ENCODE data around the gene YIF1B.

The YIF1B gene

GRCh38 chr19:38303517-38304351, 12.0 kb downstream of the YIF1B start, which contains the start of gene C19orf33:
Gene C19orf33, plus strand, starts transcription at chr19:38304251. Its CDS starts 11 bp downstream, at chr19:38304262.
- no peak for DNase-seq

- no peak for DNase-seq
Measured at GRCh38 chr19:38298821-38299680, 16.7 kb downstream of the YIF1B start.

GRCh38 chr19:38294090-38294489, 21.7 kb downstream of the YIF1B start:
- no peak for DNase-seq

- no peak for DNase-seq
Measured at GRCh38 chr19:38293281-38293680, 22.5 kb downstream of the YIF1B start.

GRCh38 chr19:38291855-38292254, 23.9 kb downstream of the YIF1B start:
- DNase-seq = no peak

- DNase-seq = no peak
Measured at GRCh38 chr19:38290631-38291147, 25.1 kb downstream of the YIF1B start.

- DNase-seq = no peak
Measured at GRCh38 chr19:38289955-38290354, 25.8 kb downstream of the YIF1B start.

GRCh38 chr19:38288123-38288855, 27.5 kb downstream of the YIF1B start:
- no peak for DNase-seq

GRCh38 chr19:38287604-38288003, 28.1 kb downstream of the YIF1B start:
- DNase-seq = no peak

- no peak for DNase-seq
Measured at GRCh38 chr19:38285567-38285966, 30.2 kb downstream of the YIF1B start.

- no peak for DNase-seq
Measured at GRCh38 chr19:38284422-38284821, 31.3 kb downstream of the YIF1B start.

GRCh38 chr19:38283271-38283670, 32.5 kb downstream of the YIF1B start:
- peak; percentile 49 for DNase-seq

GRCh38 chr19:38281811-38282566, 33.8 kb downstream of the YIF1B start:
- no peak for DNase-seq

GRCh38 chr19:38280030-38280921, 35.5 kb downstream of the YIF1B start:
- DNase-seq = no peak

- DNase-seq = no peak
Measured at GRCh38 chr19:38278751-38279150, 37.0 kb downstream of the YIF1B start.

- no peak for DNase-seq
Measured at GRCh38 chr19:38277969-38278680, 37.6 kb downstream of the YIF1B start.

- no peak for DNase-seq
Measured at GRCh38 chr19:38277549-38277948, 38.2 kb downstream of the YIF1B start.

GRCh38 chr19:38276942-38277517, 38.7 kb downstream of the YIF1B start:
- no peak for DNase-seq

GRCh38 chr19:38274739-38275138, 41.0 kb downstream of the YIF1B start:
- DNase-seq = no peak

GRCh38 chr19:38273499-38273898, 42.2 kb downstream of the YIF1B start:
- no peak for DNase-seq
